Chondrocyte (in vitro differentiated cells): ENCODE measurements around the gene TBC1D28. TPM values are rescaled to one million over a fixed set of nuclear protein-coding genes. Genes with fewer than 3 reads are reported as not detected.

Source experiments
- total RNA-seq: library from RNA; stranded (reverse); gene quantifications from 3 replicates; pipeline ENCODE4 v1.2.1, GENCODE V29; 2021

Gene TBC1D28
- total RNA-seq, 1 donor from 2014 or later, result not detected

Other genes starting within 250 kb of the TBC1D28 start
- not detected in 3 replicates for gene LGALS9C, start 167.6 kb downstream of the TBC1D28 start, total RNA-seq
- 6.9 to 7.5 TPM (median 7.0 TPM) in 3 replicates for gene FOXO3B, start 37.9 kb upstream of the TBC1D28 start, total RNA-seq
- not detected in 3 replicates for gene FBXW10, start 99.7 kb upstream of the TBC1D28 start, total RNA-seq
- gene TVP23B, start 136.8 kb upstream of the TBC1D28 start, total RNA-seq, result 45.9 to 50.1 TPM (median 49.0 TPM) in 3 replicates
- 25.3 to 28.2 TPM (median 27.2 TPM) in 3 replicates for gene PRPSAP2, start 213.7 kb upstream of the TBC1D28 start, total RNA-seq